ENCODE results near the gene TPK1.
"Not testable (repeated sequence)": the region's sequence is repeated elsewhere in the genome, so short reads cannot be mapped to it uniquely, and the experiment has no call there.

TPK1 gene

GRCh38 chr7:144629598-144629997 is 206.3 kb downstream of the TPK1 start:
- no peak for DNase-seq (ENCODE audit: low spot score)

GRCh38 chr7:144629011-144629410 is 206.8 kb downstream of the TPK1 start:
- DNase-seq (ENCODE audit: low spot score): no peak

GRCh38 chr7:144628176-144628575 is 207.7 kb downstream of the TPK1 start:
- no peak for DNase-seq (ENCODE audit: low spot score)

GRCh38 chr7:144622745-144623144 is 213.1 kb downstream of the TPK1 start:
- DNase-seq (ENCODE audit: low spot score): no peak

GRCh38 chr7:144606261-144606660 is 229.6 kb downstream of the TPK1 start:
- no peak for DNase-seq (ENCODE audit: low spot score)

- no peak for DNase-seq (ENCODE audit: low spot score)
Observed at GRCh38 chr7:144596953-144597352, 238.9 kb downstream of the TPK1 start.

GRCh38 chr7:144594580-144594979 is 241.3 kb downstream of the TPK1 start:
- DNase-seq (ENCODE audit: low spot score): no peak

GRCh38 chr7:144588559-144589051 is 247.2 kb downstream of the TPK1 start:
- no peak for DNase-seq (ENCODE audit: low spot score)

- no peak for DNase-seq (ENCODE audit: low spot score)
Observed at GRCh38 chr7:144587701-144588100, 248.2 kb downstream of the TPK1 start.

- DNase-seq (ENCODE audit: low spot score): no peak
Observed at GRCh38 chr7:144584726-144585125, 251.1 kb downstream of the TPK1 start.

- no peak for DNase-seq (ENCODE audit: low spot score)
Observed at GRCh38 chr7:144579687-144580086, 256.2 kb downstream of the TPK1 start.

- DNase-seq (ENCODE audit: low spot score): no peak
Observed at GRCh38 chr7:144575456-144575855, 260.4 kb downstream of the TPK1 start.

GRCh38 chr7:144574753-144575152 is 261.1 kb downstream of the TPK1 start:
- DNase-seq (ENCODE audit: low spot score): not testable (repeated sequence)

GRCh38 chr7:144568233-144568632 is 267.6 kb downstream of the TPK1 start:
- DNase-seq (ENCODE audit: low spot score): no peak

GRCh38 chr7:144565586-144565985 is 270.3 kb downstream of the TPK1 start:
- DNase-seq (ENCODE audit: low spot score): no peak

GRCh38 chr7:144549861-144550260 is 286.0 kb downstream of the TPK1 start:
- DNase-seq (ENCODE audit: low spot score): no peak

GRCh38 chr7:144548556-144548955 is 287.3 kb downstream of the TPK1 start:
- DNase-seq (ENCODE audit: low spot score): no peak

GRCh38 chr7:144547888-144548287 is 288.0 kb downstream of the TPK1 start:
- no peak for DNase-seq (ENCODE audit: low spot score)

- DNase-seq (ENCODE audit: low spot score): no peak
Observed at GRCh38 chr7:144546782-144547181, 289.1 kb downstream of the TPK1 start.

GRCh38 chr7:144545330-144545729 is 290.5 kb downstream of the TPK1 start:
- DNase-seq (ENCODE audit: low spot score): no peak

- no peak for DNase-seq (ENCODE audit: low spot score)
Observed at GRCh38 chr7:144534655-144535395, 301.0 kb downstream of the TPK1 start.

- no peak for DNase-seq (ENCODE audit: low spot score)
Observed at GRCh38 chr7:144534196-144534595, 301.7 kb downstream of the TPK1 start.

GRCh38 chr7:144531181-144531580 is 304.7 kb downstream of the TPK1 start:
- DNase-seq (ENCODE audit: low spot score): no peak

GRCh38 chr7:144529269-144529926 is 306.5 kb downstream of the TPK1 start:
- no peak for DNase-seq (ENCODE audit: low spot score)
